ENCODE results near the gene TRIM9.

TRIM9 gene

GRCh38 chr14:51093371-51094281, 1.3 kb downstream of the TRIM9 start:
- DNase-seq, result peak; percentile 58

GRCh38 chr14:51092965-51093364, 1.9 kb downstream of the TRIM9 start:
- DNase-seq, result no peak

- DNase-seq, result no peak
These were observed 5.6 kb downstream of the TRIM9 start for GRCh38 chr14:51089278-51089677.

- no peak for DNase-seq
These were observed 7.9 kb downstream of the TRIM9 start for GRCh38 chr14:51087031-51087441.

DNA sequence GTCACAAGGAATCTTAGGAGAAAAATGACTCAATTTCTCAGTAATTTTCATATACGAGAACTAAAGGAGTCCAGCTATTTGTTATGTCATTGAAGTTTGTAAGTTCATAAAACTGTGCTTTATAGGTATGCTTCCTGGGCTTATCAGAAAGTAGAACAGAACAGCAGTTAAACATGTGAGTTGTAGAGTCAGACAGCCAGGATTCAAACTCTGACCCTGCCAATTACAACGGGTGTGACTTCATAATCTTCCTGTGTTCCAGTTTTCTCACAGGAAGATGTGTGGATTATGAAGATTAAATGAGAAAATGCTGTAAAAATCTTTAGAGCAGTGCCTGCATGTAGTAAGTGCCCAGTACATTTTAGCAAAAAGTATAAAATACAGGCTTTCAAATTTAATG, 8.9 kb downstream of the TRIM9 start:
- no peak for DNase-seq

GRCh38 chr14:51084962-51085361, 9.9 kb downstream of the TRIM9 start:
- DNase-seq, result no peak

- DNase-seq, result no peak
These were observed 10.4 kb downstream of the TRIM9 start for GRCh38 chr14:51084507-51084906.

DNA sequence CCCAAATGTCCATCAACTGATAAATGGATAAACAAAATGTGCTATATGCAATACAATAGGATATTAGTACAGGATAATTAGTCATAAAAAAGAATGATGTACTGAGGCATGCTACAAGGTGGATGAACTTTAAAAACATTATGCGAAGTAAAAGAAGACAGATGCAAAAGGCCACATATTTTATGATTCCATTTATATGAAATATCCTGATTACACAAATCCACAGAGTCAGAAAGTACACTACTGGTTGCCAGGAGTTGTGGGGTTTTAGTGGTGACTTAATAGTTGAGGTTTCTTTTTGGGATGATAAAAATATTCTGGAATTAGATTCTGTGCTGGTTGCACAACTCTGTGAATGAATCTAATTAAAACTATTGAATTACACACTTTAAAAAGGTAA, 12.6 kb downstream of the TRIM9 start:
- DNase-seq, result no peak

- no peak for DNase-seq
These were observed 13.2 kb downstream of the TRIM9 start for GRCh38 chr14:51081712-51082111.

DNA sequence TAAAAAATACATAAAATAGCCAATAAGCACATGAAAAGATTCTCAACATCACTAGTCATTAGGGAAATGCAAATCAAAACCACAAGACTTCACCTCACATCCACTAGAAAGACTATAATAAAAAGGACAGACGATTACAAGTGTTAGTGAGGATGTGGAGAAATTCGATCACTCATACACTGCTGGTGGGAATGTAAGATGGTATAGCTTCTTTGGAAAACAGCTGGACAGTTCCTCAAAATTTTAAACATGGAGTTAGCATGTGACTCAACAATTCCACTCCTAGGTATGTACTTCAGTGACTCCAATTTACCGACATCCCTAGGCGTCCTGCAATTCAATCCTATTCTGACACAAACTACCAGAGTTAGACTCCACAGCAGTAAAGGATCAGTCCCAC, 13.7 kb downstream of the TRIM9 start:
- DNase-seq, result no peak

DNA sequence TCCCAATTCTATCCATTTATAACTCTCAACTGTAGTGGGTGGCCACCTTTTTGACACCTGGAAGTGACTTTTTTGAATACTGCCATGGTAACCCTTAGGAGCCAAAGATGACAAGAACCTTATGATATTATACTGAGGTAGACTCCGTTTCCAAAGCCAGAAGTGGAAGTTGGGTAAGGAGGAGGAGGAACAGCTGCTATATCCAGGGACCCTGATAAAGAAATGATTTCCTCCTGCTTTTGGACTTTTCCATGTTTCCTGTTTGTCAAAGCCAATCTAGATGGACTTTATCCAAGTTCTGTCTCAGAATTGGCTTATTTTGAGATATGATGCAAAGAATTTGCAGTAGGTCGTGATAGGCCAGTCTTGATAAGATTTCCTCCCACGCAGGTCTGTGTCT, 14.3 kb downstream of the TRIM9 start:
- no peak for DNase-seq

GRCh38 chr14:51079489-51079888, 15.4 kb downstream of the TRIM9 start:
- no peak for DNase-seq

- no peak for DNase-seq
These were observed 15.8 kb downstream of the TRIM9 start for GRCh38 chr14:51079085-51079484.

- no peak for DNase-seq
These were observed 20.1 kb downstream of the TRIM9 start for GRCh38 chr14:51074701-51075385.

DNA sequence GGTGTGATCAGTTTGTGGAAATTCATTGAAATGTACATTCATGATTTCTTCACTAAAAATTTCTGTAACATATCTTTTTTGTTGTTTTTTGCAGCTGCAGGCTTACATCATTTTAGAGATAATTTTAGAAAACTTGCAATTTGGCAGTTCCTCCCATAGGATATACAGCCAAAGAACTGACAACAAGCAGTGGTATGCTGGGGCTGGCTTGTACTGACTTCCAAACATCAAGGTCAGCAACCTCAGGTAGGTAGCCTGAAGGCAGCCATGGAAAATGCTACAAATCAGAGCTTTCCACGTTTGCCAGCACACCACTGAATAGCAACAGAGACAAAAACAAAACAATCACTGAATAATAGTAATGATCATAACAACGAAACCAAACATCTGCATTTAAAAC, 21.2 kb downstream of the TRIM9 start:
- no peak for DNase-seq

DNA sequence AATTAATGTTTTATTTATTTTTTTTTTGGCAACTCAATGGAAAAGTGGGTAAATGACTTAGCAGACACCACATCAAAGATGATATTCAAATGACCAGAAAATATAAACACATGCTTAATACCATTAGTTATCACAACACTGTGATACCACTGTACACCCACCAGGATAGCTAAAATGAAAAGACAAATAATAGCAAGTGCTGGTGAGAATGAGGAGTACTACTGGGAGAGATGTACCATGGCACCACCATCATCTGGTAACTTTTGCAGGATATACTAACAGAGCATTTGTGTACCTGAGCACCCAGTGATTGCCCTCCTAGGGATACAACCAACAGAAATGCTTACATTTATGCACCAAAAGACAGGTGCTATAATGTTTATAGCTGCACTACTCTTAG, 21.9 kb downstream of the TRIM9 start:
- DNase-seq, result no peak

- DNase-seq, result no peak
These were observed 23.0 kb downstream of the TRIM9 start for GRCh38 chr14:51071857-51072256.

DNA sequence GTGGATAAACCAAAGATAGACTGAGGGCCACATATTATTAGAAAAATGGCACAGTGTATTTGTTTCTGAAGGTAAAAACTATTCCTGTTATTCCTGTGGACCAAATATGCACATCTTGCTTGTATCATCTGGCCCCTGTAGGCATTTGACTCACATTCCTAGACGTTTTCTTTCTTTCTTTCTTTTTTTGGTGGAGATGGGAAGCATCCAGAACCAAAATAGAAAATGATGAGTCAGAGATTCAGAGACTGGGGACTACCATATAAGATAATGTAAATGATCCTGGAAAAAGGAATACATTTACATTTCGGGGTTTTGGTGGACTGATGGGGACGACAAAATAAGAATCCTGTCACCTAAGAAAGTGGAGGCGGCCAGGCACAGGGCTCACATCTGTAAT, 24.2 kb downstream of the TRIM9 start:
- DNase-seq, result no peak

DNA sequence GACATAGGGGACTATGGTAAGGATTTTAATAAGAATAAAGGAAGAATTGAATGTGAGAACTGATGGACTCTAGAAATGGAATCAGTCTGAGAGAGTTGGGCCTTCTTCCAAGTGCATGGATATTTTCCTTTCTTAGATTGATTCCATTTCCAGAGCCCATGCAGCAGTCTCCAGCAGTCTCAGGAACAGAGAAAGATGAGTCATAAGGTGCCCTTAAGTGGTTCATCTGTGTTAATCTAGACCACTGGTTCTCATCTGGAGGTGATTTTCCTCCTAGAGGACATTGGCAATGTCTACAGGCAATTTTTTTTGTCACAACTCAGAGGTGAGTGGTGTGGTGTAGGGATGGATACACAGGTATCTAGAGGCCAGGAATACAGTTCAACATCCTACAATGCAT, 25.9 kb downstream of the TRIM9 start:
- no peak for DNase-seq

DNA sequence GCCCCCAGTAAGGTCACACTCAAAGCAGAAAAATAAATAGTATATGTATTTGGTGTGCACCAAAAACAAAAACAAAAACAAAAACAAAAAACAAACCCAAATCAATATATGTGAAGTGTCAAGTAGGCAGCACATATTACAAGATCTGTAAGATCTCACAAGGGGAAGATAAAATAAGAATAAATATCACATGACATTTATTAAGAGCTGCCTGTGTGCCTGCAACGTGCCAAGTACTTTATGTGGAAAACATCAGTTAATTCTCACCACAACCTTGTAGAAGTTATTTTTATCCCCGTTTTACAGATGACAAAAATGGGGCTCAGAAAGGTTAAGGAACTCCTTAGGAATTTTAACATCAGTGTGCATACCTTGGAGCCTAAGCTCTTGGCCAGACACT, 26.6 kb downstream of the TRIM9 start:
- DNase-seq, result no peak

- DNase-seq, result no peak
These were observed 27.6 kb downstream of the TRIM9 start for GRCh38 chr14:51067295-51067694.

DNA sequence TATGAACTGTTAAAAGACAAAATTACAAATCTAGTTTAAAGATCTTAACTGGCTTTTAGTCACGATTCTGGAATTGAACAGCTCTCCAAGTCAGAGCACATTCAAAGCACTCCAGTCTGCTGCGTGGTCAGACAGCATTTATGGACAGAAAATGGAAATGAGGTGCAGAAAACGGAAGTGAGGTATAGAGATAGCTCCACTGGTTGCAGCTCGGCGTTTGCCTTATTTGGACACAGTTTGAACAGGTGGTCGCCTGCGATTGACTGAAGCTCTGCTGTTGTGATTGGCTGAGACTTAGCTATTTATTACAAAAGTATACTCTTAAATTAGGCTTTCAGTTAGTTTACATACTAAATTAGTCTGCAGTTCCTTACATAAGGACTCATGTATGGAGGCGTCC, 28.3 kb downstream of the TRIM9 start:
- DNase-seq, result no peak

GRCh38 chr14:51059032-51059431, 35.9 kb downstream of the TRIM9 start:
- DNase-seq, result no peak

GRCh38 chr14:51058382-51058781, 36.5 kb downstream of the TRIM9 start:
- no peak for DNase-seq

GRCh38 chr14:51056421-51056820, 38.5 kb downstream of the TRIM9 start:
- DNase-seq, result no peak

Data from NCI-H187 treated with DMSO at 0.1 percent for 48 hours (cell line).